T-cell (primary cell): Measurements from ENCODE around the gene RPL19. TPM values are rescaled to one million over a fixed set of nuclear protein-coding genes. Genes with fewer than 3 reads are reported as not detected.

Source experiments
- ATAC-seq, 4 experiments: fragments of 200-7000 bp in 3 of 4; fragments of 150-1000 bp in 1 of 4; cut with Tn5 transposase; replicated peaks in 1 of 4; 1 replicate in 3 of 4; 2 replicates in 1 of 4; pipeline ENCODE4 v1.10.0; 2021; ENCODE audit warnings: moderate library complexity in 3 of 4, mild to moderate bottlenecking in 2 of 4, moderate number of reproducible peaks in 1 of 4
- CTCF ChIA-PET, 2 donors: fragments of 300-600 bp; sonication (Branson Sonifier 250); formaldehyde crosslinking; loops; one replicate each; lab custom pipeline; 2022; ENCODE audit warnings: antibody characterized with exemption in 2 of 2; lab: Charles Lee
- POLR2A ChIA-PET, 2 donors: fragments of 300-600 bp; sonication (Branson Sonifier 250); formaldehyde crosslinking; loops; one replicate each; lab custom pipeline; 2022; ENCODE audit warnings: antibody characterized with exemption in 2 of 2; lab: Charles Lee
- DNase-seq, 35 experiments: peaks; one replicate each; pipeline versions ENCODE4 v3.0.0 to v3.0.0-alpha.2; 2013 to 2023
- H3K27ac ChIP-seq: one replicate; pipeline ENCODE4 v1.5.1; 2013; ENCODE audit warnings: low read length
- H3K27me3 ChIP-seq, 2 experiments: replicated peaks in 1 of 2; 1 replicate in 1 of 2; 2 replicates in 1 of 2; pipeline versions ENCODE4 v1.6.1 to v1.7.0; 2013; ENCODE audit warnings: low read length in 1 of 2, mixed read lengths in 1 of 2; ENCODE audit not compliant: control insufficient read depth in 2 of 2, insufficient read depth in 2 of 2; ENCODE audit errors: extremely low read depth in 1 of 2
- H3K36me3 ChIP-seq, 2 donors: 1 replicate in 1 of 2; 2 replicates in 1 of 2; pipeline versions ENCODE4 v1.6.1 to v1.7.0; 2013; ENCODE audit warnings: low read length in 1 of 2; ENCODE audit not compliant: control insufficient read depth in 2 of 2, insufficient read depth in 1 of 2; ENCODE audit errors: extremely low read depth in 1 of 2
- H3K4me1 ChIP-seq, 2 experiments: 1 replicate in 1 of 2; 2 replicates in 1 of 2; pipeline versions ENCODE4 v1.6.1 to v1.7.0; 2013; ENCODE audit warnings: low read length in 2 of 2, mixed read lengths in 1 of 2; ENCODE audit not compliant: insufficient read depth in 2 of 2, control insufficient read depth in 1 of 2; ENCODE audit errors: extremely low read depth in 1 of 2
- H3K4me3 ChIP-seq, 2 donors: 1 replicate in 1 of 2; 2 replicates in 1 of 2; pipeline versions ENCODE4 v1.5.1 to v1.7.0; 2013; ENCODE audit warnings: mild to moderate bottlenecking in 2 of 2, low read length in 1 of 2, moderate library complexity in 1 of 2; ENCODE audit not compliant: control insufficient read depth in 1 of 2; ENCODE audit errors: extremely low read depth in 1 of 2
- H3K9me3 ChIP-seq: 2 replicates; pipeline ENCODE4 v1.7.0; 2013
- H3K27ac Mint-ChIP-seq, 2 donors: one replicate each; pipeline ENCODE4 v1.8.0; 2020 to 2021; ENCODE audit warnings: mild to moderate bottlenecking in 2 of 2, mixed read lengths in 2 of 2
- H3K27me3 Mint-ChIP-seq, 2 donors: one replicate each; pipeline ENCODE4 v1.8.0; 2021 to 2022; ENCODE audit warnings: mixed read lengths in 2 of 2
- H3K36me3 Mint-ChIP-seq: one replicate; pipeline ENCODE4 v1.8.0; 2021; ENCODE audit warnings: mixed read lengths
- H3K4me1 Mint-ChIP-seq, 3 donors: one replicate each; pipeline ENCODE4 v1.8.0; 2020 to 2022; ENCODE audit warnings: mixed read lengths in 3 of 3, mild to moderate bottlenecking in 1 of 3
- H3K4me3 Mint-ChIP-seq, 3 donors: one replicate each; pipeline ENCODE4 v1.8.0; 2020 to 2022; ENCODE audit warnings: mild to moderate bottlenecking in 3 of 3, mixed read lengths in 3 of 3, moderate library complexity in 3 of 3
- H3K9me3 Mint-ChIP-seq, 3 donors: one replicate each; pipeline ENCODE4 v1.8.0; 2020 to 2022; ENCODE audit warnings: mixed read lengths in 3 of 3
- WGBS: methylation state at CpG from one replicate; pipeline ENCODE4 v1.1.5; 2013; ENCODE audit warnings: missing lambda C conversion rate; ENCODE audit not compliant: insufficient coverage; 5-methylcytosine and 5-hydroxymethylcytosine counted together
- total RNA-seq, 35 experiments: library from RNA in 6 of 35; stranded (reverse) in 6 of 35; fragments of 120-200 nt in 1 of 35; gene quantifications; one replicate each; pipeline versions ENCODE4 v1.2.1 to v1.2.4 and lab custom pipeline; 2013 to 2026

RPL19 gene
- total RNA-seq, 5 donors from 2014 or later (not counting 1 experiment from before 2014, with no cell fraction given) = 2,988 to 3,293 (median 3,174) TPM

DNA sequence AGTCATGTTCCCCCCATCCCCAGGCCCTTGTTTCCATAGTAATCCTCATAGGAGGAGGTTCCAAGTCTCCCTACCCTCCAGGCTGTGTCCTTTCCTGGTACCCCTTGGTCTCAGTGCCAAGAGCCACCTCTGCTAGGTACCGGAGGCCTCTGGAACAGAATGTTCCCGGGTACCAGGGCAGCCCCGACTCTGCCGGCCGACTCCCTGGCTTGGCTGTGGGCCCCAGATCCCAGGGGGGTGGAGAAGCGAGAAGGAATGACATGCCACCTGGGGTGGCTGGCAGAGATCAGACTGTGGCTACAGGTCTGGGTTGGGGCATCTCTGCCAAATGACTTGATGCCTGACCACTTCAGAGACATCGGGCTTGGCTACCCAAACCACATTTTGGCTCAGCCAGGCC, 22.1 kb downstream of the RPL19 start:
- Histone ChIP-seq H3K27ac (no peak overlapping the region), H3K27me3 (peaks cover 7 to 60% of the 10 kb centered on the region in 2 experiments), H3K36me3 (no peaks in the 10 kb centered on the region), H3K4me1 (peaks cover 6 to 22% of the 10 kb centered on the region in 2 experiments), H3K4me3 (no peak overlapping the region), H3K9me3 (no peaks in the 10 kb centered on the region)
- ChIA-PET POLR2A (no interaction called here), CTCF (interaction anchor here in 1 of 2 donors (0.7 kb wide), 1 partner anchor 243 kb away, joined by 3 read pairs; no protein-coding TSS in a partner anchor)
- H3K27ac Mint-ChIP-seq = peak overlapping the region in 1 of 2 donors; percentile 10
- 94% methylated on average over 5 of the region's 7 CpGs for WGBS
- H3K4me3 Mint-ChIP-seq = no peak overlapping the region
- no peaks in the 10 kb centered on the region for H3K9me3 Mint-ChIP-seq
- ATAC-seq (no peak), DNase-seq (no peak)
- H3K36me3 Mint-ChIP-seq = peaks cover 3% of the 10 kb centered on the region
- peaks cover 10 to 18% (median 16%) of the 10 kb centered on the region in 3 donors for H3K4me1 Mint-ChIP-seq
- peaks cover 19 to 38% of the 10 kb centered on the region in 2 donors for H3K27me3 Mint-ChIP-seq

DNA sequence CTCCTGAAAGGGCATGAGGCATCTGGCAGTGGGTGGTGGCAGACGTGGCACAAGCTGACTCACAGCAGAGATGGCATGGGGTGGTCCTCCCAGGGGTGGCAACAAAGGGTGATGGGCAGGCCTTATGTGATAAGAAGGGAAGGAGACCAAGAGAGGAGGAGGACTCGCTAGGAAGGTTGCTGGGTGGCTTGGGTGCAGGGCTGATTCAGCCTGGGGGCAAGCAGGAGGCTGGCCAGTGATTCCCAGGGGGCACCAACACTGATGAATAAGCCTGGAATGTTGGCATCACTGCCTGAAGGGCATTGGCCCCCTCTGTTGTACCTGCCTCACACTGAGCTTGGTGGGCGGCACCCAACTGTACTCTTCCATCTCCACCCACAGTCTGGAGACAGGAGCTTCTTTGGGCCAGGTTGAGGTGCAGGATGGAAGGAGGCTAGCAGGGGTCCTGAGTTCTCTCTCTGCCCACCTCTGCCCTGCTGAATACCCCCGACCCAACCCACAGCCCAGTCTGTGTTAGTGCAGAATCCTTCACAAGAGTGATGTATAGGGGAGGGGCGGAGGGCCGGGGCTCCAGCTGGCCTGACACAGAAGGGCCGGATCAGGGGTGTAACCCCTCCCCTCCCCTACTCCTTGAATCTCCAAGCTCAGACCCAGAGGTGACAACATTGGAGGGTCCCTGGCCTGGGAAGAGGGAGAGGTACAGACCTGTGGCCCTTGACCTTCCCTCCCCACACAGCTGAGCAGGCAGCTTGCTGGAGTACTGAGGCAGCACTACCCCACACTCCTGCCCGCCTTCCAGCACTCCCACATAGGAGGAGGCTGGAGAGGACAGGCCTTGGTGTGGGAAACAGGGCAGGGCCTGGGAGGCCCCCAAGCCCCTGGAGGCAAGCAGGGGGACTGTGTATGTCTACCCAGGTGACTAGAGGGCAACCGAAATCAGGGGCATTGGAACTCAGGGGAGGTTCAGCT, 23.1 kb downstream of the RPL19 start:
- Histone ChIP-seq H3K27me3 (peaks cover 7 to 61% of the 10 kb centered on the region in 2 experiments), H3K27ac (no peak overlapping the region), H3K4me3 (no peak overlapping the region), H3K36me3 (no peaks in the 10 kb centered on the region), H3K4me1 (peaks cover 6 to 20% of the 10 kb centered on the region in 2 experiments), H3K9me3 (no peaks in the 10 kb centered on the region)
- peak overlapping the region; percentile 43 to 86 (median 51) for H3K4me3 Mint-ChIP-seq
- no peak overlapping the region for H3K27ac Mint-ChIP-seq
- 58% methylated on average over 2 of the region's 9 CpGs for WGBS
- ChIA-PET CTCF (interaction anchor here in 1 of 2 donors (0.5 kb wide), 1 partner anchor 23 kb away, joined by 3 read pairs; no protein-coding TSS in a partner anchor), POLR2A (no interaction called here)
- H3K9me3 Mint-ChIP-seq = no peaks in the 10 kb centered on the region
- H3K27me3 Mint-ChIP-seq = peaks cover 17 to 43% of the 10 kb centered on the region in 2 donors
- ATAC-seq = no peak
- no peak for DNase-seq
- H3K4me1 Mint-ChIP-seq = peaks cover 10 to 16% (median 16%) of the 10 kb centered on the region in 3 donors
- H3K36me3 Mint-ChIP-seq = peaks cover 3% of the 10 kb centered on the region

DNA sequence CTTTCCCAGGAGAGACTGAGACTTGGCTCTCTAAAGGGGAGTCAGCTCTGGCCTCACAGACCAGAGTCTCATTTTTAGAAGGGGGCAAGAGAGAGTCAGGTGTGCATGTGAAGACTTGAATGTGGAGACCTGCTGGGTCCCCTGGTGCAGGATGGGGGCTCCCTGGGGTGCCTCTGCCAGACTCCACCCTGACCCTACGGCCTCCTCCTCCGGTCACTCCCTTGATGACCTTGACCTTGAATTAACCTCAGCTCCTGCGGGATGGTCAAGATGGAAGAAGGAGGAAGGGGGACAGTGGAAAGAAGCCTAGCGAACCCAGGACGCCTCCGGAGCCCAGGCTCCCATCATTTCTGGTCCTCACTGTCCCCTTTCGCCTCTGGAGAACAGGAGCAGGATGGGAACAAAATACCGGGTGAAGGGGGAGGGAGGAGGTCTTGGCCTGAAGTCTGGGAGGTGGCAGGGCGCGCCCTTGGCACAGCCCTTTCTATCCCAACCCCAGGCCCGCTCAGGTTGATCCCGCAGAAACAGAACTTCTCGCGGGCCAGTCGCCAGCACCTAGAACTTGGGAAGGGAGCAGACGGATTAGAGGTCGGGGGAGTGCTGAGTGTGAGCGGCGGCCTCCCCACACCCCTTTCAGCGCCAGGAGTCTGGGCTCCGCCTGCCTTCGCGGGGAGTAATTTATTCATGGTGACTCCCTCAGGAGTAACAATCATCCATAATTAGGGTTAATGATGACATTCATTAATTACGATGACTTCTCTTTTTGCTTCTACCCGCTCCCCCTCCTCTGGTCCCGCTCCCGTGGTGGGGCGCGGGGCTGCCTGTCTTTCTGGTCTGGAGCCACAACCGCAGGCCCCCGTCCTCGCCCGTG, 24.1 kb downstream of the RPL19 start:
- Histone ChIP-seq H3K4me1 (peaks cover 6 to 18% of the 10 kb centered on the region in 2 experiments), H3K9me3 (no peaks in the 10 kb centered on the region), H3K27ac (no peak overlapping the region), H3K27me3 (peaks cover 5 to 67% of the 10 kb centered on the region in 2 experiments), H3K36me3 (no peaks in the 10 kb centered on the region), H3K4me3 (no peak overlapping the region)
- WGBS = 25% methylated on average over 12 of the region's 33 CpGs
- H3K4me3 Mint-ChIP-seq = peak overlapping the region; percentile 43 to 86 (median 51)
- ATAC-seq = no peak
- peaks cover 10 to 14% (median 14%) of the 10 kb centered on the region in 3 donors for H3K4me1 Mint-ChIP-seq
- no peak overlapping the region for H3K27ac Mint-ChIP-seq
- no peaks in the 10 kb centered on the region for H3K9me3 Mint-ChIP-seq
- no peak for DNase-seq
- POLR2A ChIA-PET = no interaction called here
- CTCF ChIA-PET = no interaction called here
- peaks cover 3% of the 10 kb centered on the region for H3K36me3 Mint-ChIP-seq
- H3K27me3 Mint-ChIP-seq = peaks cover 17 to 46% of the 10 kb centered on the region in 2 donors

DNA sequence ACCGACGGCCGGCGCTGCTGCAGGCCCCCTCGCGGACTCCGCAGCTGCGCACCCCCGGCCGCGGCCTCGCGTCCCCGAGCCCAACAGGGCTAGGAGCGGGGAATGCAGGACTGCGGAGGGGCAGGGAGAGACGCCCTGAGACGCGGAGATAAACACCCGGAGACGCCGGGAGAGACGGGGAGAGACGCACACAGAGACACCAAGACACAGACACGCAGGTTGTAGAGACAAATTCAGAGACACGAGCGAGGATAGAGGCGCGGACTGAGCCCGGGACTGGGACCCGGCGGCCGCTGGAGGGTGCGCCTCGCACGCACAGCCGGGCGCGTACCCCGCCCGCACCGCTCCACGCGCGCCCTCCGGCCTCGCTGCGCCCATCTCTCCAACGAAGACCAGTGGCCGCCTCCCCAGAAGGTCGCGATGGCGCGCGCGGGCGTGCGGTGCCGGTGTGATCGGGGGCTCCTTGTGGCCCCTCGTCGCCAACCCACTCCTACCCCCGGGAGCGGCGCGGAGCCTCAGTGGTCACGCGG, 24.8 kb downstream of the RPL19 start:
- peaks cover 22 to 47% of the 10 kb centered on the region in 2 donors for H3K27me3 Mint-ChIP-seq
- H3K9me3 Mint-ChIP-seq = no peaks in the 10 kb centered on the region
- H3K27me3 ChIP-seq = peaks cover 5 to 68% of the 10 kb centered on the region in 2 experiments
- DNase-seq (peak in 1 of 35 experiments; percentile 37), ATAC-seq (peak; percentile 53 to 65 (median 62))
- H3K4me3 ChIP-seq = peak overlapping the region in 1 of 2 donors; percentile 29
- peaks cover 6 to 18% of the 10 kb centered on the region in 2 experiments for H3K4me1 ChIP-seq
- CTCF ChIA-PET = no interaction called here
- WGBS = 5% methylated on average over 62 of the region's 68 CpGs
- no peak overlapping the region for H3K27ac Mint-ChIP-seq
- H3K9me3 ChIP-seq = no peaks in the 10 kb centered on the region
- POLR2A ChIA-PET = no interaction called here
- no peak overlapping the region for H3K27ac ChIP-seq
- H3K4me1 Mint-ChIP-seq = peaks cover 10 to 14% (median 10%) of the 10 kb centered on the region in 3 donors
- H3K36me3 ChIP-seq = no peaks in the 10 kb centered on the region
- peaks cover 3% of the 10 kb centered on the region for H3K36me3 Mint-ChIP-seq
- peak overlapping the region; percentile 64 to 86 (median 72) for H3K4me3 Mint-ChIP-seq

DNA sequence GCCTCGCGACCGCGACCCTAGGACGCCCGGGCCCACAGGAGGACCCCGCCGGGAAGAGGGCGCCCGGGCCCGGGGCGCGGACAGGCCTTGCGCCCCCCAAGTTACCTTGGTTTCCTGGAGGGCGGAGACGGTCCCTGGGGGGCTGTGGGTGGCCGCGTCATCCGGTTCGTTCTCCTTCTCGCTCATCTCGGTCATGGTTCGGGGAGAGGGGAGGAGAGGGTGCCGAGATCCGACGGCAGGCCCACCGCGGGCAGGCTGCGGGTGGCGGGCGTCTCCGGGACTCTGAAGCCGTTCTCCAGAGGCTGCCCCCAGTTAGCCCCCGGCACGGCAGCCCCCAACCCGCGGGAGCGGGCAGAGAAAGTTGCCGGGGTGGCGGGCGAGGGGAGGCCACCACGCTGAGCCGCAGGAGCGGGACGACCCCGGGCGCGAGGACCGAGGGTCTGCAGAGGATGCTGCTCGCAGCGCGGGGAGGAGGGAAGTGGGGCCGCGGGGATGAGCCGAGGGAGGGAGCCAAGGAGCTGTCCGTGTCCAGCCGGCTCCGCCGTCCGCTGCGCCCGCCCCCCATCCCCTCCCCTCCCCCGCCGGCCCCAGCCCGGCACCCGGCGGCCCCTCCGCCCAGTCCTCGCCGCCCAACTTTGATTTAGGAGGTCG, 25.4 kb downstream of the RPL19 start, which contains the start of gene STAC2:
Gene STAC2 (minus strand): TSS at position 638 of the 651 bp plus-strand sequence. CDS start 443 bp downstream, at position 195.
- H3K27me3 ChIP-seq = peaks cover 5 to 70% of the 10 kb centered on the region in 2 experiments
- peaks cover 6 to 18% of the 10 kb centered on the region in 2 experiments for H3K4me1 ChIP-seq
- ChIA-PET POLR2A (interaction anchor here (0.5 to 0.9 kb wide), 3 partner anchors 13 to 1630 kb away, joined by 3 to 5 read pairs (median 5); no protein-coding TSS in a partner anchor), CTCF (no interaction called here)
- H3K36me3 ChIP-seq = no peaks in the 10 kb centered on the region
- H3K4me1 Mint-ChIP-seq = peaks cover 10 to 14% (median 10%) of the 10 kb centered on the region in 3 donors
- H3K4me3 Mint-ChIP-seq = peak within 1 kb of the TSS; percentile 75 to 86 (median 76)
- WGBS = 4% methylated on average over 43 of the region's 71 CpGs
- DNase-seq = no peak
- peaks cover 22 to 48% of the 10 kb centered on the region in 2 donors for H3K27me3 Mint-ChIP-seq
- H3K27ac ChIP-seq = no peak within 1 kb of the TSS
- H3K4me3 ChIP-seq = peak within 1 kb of the TSS; percentile 17 to 57
- no peak within 1 kb of the TSS for H3K27ac Mint-ChIP-seq
- peaks cover 3% of the 10 kb centered on the region for H3K36me3 Mint-ChIP-seq
- H3K9me3 Mint-ChIP-seq = no peaks in the 10 kb centered on the region
- peak; percentile 44 to 58 (median 48) for ATAC-seq
- no peaks in the 10 kb centered on the region for H3K9me3 ChIP-seq
